NB4 (cell line): ENCODE measurements around the gene FBP1.

Experiments used
- CTCF ChIP-seq: IDR thresholded peaks from one replicate; pipeline ENCODE4 v1.5.1; 2012; ENCODE audit warnings: low read depth, low read length
- MAX ChIP-seq: IDR thresholded peaks from 2 replicates; pipeline ENCODE4 v1.6.1; 2011; ENCODE audit warnings: low read depth, low read length
- POLR2A ChIP-seq: IDR thresholded peaks from 2 replicates; pipeline ENCODE4 v1.6.1; 2011; ENCODE audit warnings: mild to moderate bottlenecking; ENCODE audit not compliant: insufficient read length; ENCODE audit errors: extremely low read depth

- TF ChIP-seq CTCF, result no peak
- no peak for TF ChIP-seq MAX
- TF ChIP-seq POLR2A, result no peak
Measured at GRCh38 chr9:94632737-94633136, 6.6 kb downstream of the FBP1 start.
